ENCODE data around the gene IQCN.
"Not testable (repeated sequence)": the region's sequence is repeated elsewhere in the genome, so short reads cannot be mapped to it uniquely, and the experiment has no call there.

IQCN gene

GRCh38 chr19:18219911-18220631 lies 54.2 kb downstream of the IQCN start:
- in situ Hi-C loops (cut with HindIII; ENCODE audit: low sequenced_read_pairs) = loop anchor here (5.0 kb wide), 1 partner anchor 42 kb away; no protein-coding TSS in a partner anchor

- in situ Hi-C loops (cut with HindIII; ENCODE audit: low sequenced_read_pairs) = loop anchor here (5.0 kb wide), 1 partner anchor 44 kb away; no protein-coding TSS in a partner anchor
Observed at GRCh38 chr19:18218600-18218999, 55.7 kb downstream of the IQCN start.

- in situ Hi-C loops (cut with HindIII; ENCODE audit: low sequenced_read_pairs) = loop anchor here (5.0 kb wide), 1 partner anchor 44 kb away; no protein-coding TSS in a partner anchor
Observed at GRCh38 chr19:18218159-18218558, 56.1 kb downstream of the IQCN start.

- in situ Hi-C loops (cut with HindIII; ENCODE audit: low sequenced_read_pairs) = loop anchor here (5.0 kb wide), 1 partner anchor 46 kb away; no protein-coding TSS in a partner anchor
Observed at GRCh38 chr19:18216789-18217188, 57.5 kb downstream of the IQCN start.

- in situ Hi-C loops (cut with HindIII; ENCODE audit: low sequenced_read_pairs) = loop anchor here (5.0 kb wide), 1 partner anchor 47 kb away; no protein-coding TSS in a partner anchor
Observed at GRCh38 chr19:18214779-18215433, 59.3 kb downstream of the IQCN start.

- in situ Hi-C loops (cut with HindIII; ENCODE audit: low sequenced_read_pairs) = no loop called here
Observed at GRCh38 chr19:18211683-18212082, 62.6 kb downstream of the IQCN start.

GRCh38 chr19:18209912-18210311 lies 64.3 kb downstream of the IQCN start:
- in situ Hi-C loops (cut with HindIII; ENCODE audit: low sequenced_read_pairs) = not testable (repeated sequence)

GRCh38 chr19:18208098-18208951 lies 65.9 kb downstream of the IQCN start:
- in situ Hi-C loops (cut with HindIII; ENCODE audit: low sequenced_read_pairs) = no loop called here
